Mesenteric fat pad (tissue), 1 donor: Measurements from ENCODE around the gene CELF4. TPM values are rescaled to one million over a fixed set of nuclear protein-coding genes. Genes with fewer than 3 reads are reported as not detected.

Experiments used
- DNase-seq: peaks from one replicate; pipeline ENCODE4 v3.0.0-alpha.2; 2020; ENCODE audit warnings: low spot score
- total RNA-seq: library from RNA; stranded (reverse); fragmentation: NEBNext Ultra II Directional; extraction: Animal tissue kit (Norgen Biotek cat#: 25700); gene quantifications from one replicate; pipeline ENCODE4 v1.2.1, GENCODE V29; 2021
- donor health status: DM: yes; HTN: yes; CAD: no.

The CELF4 gene
- total RNA-seq, 1 donor from 2014 or later = 0.39 TPM

DNA sequence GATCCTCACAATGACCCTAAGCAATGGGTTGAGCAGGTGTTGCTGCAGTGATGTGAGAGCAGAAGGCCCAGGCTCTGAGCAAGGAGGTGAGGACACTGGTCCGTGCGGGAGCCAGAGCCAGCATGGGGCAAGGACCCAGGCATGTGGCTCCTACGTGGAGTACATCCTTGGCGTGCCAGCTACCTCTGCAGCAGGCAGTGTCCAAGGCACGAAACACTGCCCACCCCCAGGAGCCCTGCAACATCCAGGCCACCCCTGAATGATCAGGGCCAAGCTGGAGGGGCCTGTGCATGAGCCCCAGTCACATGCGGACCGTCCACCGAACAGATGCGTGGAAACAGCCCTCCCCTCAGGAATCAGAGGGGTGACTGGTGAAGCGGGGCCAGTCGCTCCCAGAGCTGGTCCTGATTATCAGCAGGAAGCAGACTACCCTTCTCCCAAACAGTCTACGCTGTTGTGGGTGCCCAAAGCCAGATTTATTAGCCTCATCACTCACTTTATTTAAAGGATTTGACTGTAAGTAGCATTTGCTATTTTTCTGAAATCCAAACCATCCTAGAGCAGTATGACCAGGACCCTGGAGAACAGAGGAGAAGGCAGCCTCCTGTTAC is 16.8 kb downstream of the CELF4 start:
- no peak for DNase-seq

DNA sequence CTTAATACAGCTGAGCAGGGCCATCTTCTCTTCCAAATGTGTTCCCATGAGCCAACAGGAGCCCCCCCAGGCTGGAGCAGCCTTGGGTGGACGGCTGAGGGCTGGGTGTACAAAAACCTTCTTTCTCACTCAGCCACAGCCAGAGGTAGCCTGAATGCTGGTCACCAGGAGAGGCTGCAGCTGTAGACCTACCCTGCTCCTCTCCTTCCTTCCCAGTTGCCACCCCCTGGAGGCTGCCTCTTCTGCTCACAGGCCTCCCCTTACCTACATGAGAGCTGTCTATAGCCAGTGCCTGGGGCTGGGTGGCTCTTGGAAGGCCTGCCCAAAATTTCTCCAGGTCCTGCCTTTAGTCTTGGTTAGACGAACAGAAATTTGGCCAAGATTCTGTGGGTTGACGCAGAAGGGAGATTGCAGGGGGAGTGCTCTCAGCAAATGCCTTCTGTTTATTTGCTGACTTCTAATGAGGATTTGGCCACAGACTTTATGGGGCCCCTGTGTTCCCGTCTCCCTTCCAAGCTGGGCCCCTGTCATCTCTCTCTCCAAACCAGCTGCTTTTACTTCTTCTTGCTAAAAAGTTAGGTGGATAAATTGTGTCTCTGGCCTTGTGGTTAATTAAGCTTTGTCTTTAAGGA is 18.3 kb downstream of the CELF4 start:
- no peak for DNase-seq

DNA sequence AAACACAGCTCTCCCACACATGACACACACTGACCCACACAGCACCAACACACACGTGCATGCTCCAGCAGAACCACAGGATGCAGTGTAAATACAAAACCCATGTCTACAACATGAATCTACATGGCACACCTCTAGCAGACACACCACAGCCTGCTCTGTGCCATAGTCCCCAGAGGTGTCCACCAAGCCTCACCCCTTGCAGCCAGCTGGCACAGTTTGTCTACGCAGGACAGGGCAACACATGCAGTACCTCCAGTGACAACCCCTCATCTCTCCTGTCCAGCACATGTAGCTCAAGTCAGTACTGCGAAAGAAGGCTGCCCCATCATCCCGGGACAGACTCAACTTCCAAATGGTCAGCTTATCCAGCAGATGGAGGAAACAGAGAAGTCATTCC is 18.9 kb downstream of the CELF4 start:
- DNase-seq = no peak

DNA sequence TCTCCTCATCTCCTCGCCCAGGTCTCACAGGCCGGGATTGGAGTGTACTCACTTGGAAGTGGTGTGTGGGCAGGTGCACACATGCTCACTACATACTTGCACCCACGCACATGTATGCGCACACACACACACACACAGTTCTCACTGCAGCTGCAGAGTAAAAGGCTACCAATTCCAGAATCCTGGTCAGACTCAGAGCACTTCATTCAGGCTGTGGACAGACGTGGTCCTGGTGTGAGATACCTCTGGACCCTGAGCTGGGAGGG is 19.4 kb downstream of the CELF4 start:
- no peak for DNase-seq

DNA sequence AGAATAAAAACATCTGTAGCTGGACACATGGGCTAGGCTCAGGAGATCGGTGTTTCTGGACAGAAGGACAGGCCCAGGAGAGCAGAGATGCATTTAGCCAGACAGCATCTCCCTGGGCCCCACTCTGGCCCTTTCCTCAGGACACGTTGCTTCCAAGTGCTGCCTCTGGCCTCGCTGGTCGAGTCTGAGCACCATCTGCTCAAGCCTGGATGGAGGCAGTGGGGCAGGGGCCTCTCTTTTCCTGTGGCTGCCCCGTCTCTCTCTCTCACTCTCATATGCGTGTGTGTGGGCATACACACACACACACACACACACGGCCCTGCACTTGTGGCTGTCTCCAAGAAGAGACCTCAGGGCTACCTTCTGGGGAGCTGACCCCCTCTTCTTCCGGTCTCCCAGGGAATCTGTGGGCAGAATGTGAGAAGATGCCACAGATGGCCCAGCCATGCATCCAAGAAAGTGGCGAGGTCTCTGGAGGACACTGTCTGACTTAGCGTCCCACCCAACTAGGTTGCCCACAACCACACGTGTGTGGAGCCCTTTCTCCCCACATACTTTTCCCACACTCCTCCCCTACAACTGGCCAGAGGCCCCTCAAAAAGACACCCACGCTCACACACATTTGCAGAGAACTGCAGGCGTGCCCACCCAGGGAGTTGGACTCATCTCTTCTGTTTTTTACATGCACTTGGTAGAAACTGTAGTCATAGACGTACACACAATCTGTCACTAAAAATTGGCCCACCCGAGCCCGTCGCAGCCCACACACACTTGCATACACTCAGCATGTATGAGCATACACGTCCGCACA is 19.9 kb downstream of the CELF4 start:
- no peak for DNase-seq

DNA sequence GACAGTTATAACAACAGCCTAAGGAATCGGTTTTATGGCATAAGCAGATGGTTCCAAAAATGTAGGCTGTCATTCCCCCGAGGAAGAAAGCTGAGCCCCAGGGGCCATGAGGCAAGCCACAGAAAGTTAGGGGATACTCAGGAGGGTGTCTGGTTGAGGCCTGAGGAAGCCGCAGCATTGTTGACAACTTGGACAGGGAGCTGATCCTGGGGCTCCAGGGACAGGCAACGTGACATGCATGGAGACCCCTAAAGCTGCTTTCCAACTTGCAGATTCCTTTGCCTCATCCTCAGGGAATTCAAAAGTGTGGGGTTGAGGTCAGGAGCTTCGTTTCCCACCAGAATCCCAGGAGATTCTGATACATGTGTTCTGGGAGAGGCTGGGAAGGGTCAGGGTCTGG is 20.9 kb downstream of the CELF4 start:
- DNase-seq = no peak

DNA sequence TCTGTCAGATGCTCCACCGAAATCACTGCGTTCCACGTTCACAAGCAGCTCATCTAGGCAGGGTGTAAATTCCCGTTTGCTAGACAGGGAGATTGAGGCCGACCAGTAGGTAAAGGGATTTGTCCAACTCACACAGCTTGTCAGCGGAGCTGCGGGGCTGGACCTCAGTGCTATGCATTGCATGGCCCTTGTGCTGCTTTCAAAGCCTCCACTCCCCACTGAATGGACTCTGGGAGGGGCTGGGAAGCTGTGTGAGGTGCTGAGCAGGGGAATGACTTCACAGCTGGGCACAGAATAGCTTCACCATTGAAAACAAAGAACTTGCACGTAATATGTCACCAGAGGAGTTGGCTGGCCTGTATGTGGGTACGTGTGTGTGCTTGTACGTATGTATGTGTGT is 21.4 kb downstream of the CELF4 start:
- DNase-seq = no peak

DNA sequence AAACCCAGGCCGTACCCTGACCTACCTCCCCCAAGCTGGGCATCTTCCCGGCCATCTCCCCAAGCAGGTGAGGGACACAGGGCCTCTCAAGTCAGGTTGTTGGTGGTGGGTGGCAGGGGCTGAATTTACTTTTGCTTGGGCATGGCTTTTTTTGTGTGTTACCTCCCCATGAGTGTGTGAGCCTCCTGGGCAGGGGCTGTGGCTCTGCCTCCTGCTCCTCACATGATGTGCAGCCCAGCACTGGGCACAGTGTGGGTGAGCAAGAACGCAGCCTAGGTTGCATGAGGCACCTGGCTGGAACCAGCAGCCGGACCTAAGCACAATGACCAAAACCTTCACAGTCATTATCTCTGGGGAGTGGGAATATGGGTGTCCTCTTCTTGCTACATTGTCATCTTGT is 22.3 kb downstream of the CELF4 start:
- no peak for DNase-seq

DNA sequence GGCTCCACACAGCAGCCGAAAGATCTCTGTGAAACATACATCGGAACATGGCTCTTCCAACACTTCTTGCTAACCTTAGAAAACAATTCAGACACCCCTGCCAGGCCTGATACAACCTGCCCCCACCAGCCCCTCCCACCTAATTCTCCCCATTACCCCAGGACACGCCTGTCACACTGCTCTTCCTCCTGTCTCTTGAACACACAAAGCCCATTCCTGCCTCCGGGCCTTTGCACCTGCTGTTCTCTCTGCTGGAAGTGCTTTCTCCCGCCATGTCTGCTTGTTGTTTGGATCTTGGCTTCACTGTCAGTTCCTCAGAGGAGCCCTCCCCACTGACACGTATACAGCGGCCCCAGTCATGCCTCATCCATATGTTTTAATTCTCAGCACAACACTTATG is 24.1 kb downstream of the CELF4 start:
- no peak for DNase-seq

DNA sequence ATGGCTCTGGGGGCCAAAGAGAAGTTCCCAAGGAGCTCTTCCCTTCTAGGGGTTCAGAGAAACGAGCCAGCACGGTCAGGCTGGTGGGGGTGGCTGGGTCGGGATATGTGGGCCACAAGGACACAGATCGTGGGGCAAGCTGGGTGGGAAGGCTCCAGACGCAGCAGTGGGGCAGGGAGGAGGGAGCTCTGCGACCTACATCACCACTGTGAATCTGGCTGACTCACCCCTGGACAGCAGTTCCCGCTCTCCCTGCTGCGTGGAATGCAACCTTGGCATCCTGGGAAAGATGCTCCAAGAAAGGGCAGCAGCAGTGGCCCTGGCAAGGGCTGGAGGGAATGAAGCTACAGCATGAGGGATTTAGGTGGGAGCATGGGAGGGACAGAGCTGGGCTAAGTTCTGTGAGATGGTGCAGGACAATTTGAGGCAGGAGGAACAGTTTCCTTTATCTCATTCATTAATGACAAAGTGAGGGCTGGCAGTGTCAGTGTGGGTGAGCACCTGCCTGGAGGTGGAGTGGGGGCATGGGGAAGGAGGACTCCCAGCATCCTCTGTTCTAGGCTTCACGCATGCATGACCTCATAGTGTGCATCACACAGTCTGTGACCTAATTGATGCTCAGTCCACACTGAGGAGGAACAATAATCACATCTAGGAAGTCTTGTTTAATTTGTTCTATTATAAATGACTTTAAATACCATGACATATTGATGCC is 25.0 kb downstream of the CELF4 start:
- no peak for DNase-seq

DNA sequence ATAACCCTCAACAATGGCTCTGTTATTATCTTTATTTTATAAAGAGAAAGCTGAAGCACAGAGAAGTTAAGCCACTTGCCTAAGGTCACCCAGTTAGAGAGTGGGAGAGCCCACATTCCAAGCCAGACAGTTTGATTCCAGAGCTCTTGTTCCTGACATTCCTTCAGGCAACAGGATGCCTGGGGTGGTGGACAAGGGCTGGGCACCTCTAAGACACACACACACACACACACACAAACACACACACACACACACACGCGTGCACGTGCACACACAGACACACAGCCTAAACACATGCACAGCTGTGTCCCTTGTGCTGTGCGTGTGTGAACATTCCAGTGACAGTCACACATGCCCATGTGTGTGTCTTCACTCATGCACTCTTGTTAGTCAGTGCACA is 26.4 kb downstream of the CELF4 start:
- DNase-seq = no peak

DNA sequence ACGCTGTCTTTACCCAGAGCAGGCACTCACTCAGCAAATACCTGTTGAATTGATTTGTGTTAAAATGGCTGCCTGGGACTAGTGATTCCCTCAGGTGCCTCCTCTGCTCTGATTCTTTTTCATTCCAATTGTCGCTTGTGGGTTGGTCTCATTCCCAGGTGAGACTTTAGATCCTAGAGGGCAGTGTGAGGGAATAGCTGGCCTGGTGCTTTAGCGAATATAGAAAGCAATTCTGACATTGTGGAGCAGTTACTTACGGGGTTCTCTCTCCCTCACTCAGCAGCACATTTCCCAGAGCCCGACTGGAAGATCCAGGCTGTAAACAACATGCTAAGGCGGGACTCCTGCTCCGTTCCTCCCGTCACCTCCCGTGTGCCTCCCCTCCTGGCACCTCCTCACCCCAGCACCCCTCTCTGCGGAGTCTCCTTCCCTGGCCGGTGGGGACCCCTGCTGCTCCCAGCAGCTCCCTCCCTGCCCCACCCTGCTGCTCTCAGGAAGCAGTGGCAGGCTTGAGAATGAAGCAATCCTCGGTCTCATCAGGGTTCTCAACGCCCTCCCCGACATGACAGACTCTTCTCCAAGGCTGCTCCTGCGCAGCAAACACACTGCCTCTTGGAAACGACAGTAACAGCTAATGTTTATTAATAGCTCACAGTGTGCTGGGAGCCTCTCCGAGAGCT is 26.9 kb downstream of the CELF4 start:
- no peak for DNase-seq

DNA sequence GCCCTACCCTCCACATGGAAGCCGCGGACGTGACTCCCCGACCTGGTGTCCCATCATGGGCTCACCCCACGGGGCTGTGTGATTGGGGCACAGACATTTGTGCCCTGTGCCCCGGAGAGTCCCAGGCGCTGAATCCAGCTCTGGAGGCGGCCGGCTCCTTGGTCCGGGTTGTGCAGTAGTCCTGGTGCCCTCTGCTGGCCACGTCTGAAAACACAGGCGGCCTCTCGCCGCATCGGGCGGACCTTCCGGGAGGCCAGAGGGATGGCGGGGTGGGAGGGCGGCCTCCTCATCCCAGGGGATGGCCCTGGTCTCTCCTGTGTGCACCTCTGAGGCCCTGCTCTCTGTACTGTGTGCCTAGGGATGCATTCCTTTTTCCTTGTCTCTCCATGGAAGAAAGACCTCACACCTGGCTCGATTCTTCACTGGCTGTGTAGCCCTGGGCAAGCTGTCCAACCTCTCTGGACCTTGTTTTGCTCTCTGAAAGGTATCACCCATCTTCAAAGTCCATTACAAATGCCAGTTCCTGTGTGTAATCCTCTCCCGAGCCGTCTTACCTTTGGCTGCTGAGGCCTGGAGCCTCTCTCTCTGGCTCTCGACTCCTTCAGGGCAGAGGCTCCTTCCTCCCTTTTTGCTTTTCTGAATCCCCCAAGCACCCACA is 27.6 kb downstream of the CELF4 start:
- no peak for DNase-seq

DNA sequence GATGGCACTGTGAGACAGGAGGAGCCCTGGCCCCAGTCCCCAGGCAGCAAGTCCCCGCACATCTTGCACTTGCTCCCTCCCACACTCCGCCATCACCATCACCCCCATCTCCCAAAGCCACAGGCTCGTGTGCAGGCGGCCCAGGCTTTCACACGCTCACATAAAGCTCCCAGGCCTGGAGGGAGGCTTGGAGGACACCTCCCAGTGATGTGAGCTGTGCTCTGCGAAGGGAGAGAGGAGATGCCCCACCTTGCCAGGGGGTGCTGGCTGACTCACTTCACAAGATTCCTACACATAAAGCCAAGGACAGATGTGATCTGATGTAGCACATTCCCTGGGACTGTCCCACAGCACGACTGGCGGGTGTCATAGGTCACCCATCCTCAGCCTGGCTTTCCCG is 28.9 kb downstream of the CELF4 start:
- DNase-seq = no peak

DNA sequence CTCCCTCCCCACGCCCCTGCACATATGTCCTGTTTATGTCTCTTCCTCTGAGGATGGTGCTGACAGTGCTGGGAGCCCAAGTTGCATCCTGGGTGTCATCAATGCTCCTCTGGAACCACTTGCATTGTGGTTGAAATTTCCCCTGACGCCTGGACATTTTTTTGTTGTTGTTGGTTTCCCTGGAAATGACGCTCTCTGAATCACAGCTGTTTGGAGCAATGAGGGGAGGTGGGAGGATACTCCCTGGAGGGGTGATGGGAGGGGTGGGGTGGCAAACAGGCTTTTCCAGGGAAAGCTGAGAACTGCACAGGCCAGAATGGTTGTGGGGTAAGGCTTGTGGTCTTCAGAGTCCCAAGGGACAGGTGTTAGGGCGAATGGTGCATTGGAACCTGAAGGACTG is 29.6 kb downstream of the CELF4 start:
- DNase-seq = no peak

DNA sequence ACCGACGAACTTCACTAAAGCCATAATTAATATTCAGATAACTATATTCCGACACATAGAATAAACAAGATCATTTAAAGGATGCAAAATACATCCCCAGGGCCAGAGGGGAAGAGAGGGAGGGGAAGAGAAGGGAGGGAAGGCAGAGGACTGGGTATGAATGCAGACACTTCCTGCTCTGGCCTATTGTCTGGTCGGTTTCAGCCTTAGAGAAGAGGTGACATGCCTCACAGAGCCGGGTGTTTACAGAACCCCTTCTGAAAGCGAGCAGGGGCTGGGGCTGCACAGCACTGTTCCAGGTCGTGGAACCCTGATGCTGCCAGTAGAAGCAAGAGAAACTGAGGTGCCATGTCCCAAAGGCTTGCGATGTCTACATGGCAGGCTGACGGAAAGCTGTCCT is 31.0 kb downstream of the CELF4 start:
- no peak for DNase-seq

DNA sequence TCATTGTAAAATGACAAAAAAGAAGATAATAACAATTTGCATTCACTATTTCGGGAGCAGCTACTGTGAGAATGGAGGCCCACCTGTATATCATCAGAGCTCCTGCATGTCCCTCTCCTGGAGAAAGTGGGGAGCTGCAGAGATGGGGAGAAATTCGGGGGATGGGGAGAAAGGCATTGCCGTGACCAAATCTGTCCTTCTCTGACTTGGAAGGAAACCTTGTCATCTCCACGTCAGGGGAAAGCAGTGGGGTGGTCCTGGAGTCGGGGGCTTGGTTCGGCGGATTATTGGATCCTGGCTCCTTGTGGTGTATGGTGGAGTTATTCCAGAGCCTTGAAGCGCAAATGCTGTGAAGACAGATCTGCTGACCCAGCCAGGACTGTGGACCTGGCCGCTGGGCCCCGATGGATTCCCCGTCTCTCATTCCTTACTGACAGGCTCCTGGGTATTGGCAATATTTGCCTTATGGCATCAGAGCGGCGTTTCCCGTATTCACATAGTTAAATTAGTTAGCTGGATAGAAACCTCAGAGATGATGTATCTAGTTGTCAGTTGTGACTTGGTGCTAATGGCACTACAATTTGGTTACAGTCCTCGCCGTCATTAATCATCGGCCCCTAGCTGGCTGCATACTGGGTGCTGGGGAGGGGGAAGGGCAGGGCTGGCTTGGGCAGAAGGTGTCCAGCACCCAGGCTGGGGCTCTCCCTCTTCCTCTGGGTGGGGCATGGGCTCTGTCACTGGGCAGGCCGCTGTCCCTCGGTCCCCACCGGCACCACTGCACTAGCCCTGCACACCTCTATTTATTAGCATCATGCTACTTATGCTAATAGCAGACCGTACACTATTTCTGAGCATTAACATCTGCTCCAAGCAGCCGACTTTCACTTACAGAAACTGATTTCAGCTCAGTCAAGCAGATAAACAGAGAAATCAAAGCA is 31.7 kb downstream of the CELF4 start:
- DNase-seq = no peak

DNA sequence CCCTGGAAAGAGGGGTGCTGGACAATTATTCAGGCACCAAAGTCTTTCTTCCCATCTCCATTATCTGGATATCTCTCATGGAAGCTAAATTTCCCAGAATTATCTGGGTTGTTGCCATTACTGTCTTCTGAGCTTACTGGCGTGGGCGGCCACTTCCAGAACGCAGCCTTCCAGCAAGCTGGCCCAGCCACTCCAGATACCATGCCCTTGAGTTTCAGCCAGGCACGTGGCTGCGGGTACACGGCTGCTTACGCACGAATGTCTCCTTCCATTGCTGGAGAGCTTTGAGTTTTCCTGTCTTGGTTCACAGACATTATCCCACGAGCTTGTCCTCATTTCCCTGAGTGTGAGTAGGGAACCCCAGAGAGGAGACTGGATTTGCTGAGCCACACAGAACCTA is 32.7 kb downstream of the CELF4 start:
- no peak for DNase-seq

DNA sequence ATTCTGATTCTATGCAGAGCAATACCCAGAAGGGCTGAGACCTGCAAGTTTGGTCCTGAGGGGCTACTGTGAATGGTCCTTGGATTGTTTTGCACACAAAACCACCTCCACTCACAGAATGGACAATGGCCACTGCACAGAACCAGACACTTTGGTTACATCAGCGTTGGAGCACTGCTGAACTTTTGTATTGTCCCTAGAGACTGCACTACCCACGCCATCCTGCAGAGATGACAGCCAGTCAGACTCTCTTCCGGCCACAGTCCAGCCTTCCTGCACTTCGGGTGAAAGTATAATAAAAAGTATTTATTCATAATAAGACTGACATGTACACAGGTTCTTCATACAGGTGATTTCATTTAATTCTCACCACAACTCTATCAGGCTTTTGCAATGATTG is 35.7 kb downstream of the CELF4 start:
- DNase-seq = no peak

DNA sequence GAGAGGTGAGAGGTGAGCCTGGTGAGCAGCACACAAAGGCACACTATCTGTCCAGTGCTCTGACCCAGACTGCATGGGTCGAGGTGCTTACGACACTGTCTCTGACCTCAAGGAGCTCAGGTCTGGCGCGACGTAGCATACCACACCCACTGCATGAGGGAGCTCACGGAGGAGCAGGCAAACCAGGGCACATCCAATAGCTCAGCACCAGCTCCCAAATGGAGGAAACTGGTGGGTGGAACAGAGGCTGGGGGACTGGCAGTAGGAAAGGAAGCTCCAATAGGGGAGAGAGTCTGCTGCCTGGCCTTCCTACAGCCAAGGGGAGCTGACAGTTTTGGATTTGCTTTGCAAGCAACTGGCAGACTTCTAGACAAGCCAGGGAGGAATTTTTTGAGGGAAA is 36.3 kb downstream of the CELF4 start:
- DNase-seq = no peak
